ENCODE measurements around the gene ERICH6.
A peak's percentile ranks its signal among the peaks of the same experiment; 100 is the strongest.

The ERICH6 gene

DNA sequence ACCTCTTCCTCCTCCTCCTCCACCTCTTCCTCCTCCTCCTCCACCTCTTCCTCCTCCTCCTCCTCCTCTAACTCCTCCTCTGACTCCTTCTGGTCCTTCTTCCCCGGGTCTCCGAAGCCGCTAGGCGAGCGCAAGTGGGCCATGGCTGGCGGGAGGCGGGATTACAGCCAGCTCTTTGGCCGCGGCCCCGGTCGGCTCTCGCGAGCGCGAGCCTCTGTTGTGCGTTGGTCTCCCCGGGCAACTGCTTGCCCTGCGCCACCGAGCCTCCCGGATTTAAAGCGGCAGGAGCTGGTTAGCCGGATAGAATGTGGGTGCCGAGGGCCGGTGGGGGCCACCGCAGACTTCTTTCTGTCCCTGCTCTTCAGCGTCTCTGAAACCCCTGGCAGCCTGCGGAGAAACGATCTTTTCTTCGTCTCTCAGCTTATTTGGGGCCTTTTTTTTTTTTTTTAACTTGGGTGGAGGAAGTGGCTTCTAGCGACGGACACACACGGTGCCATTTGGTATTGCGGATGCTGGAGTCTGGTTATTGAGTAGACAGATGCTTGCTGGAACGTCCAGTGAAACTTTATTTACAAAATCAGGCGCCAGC lies at the start of gene ERICH6:
Gene ERICH6, minus strand, starts transcription at position 165 of the 589 bp plus-strand sequence. Its CDS starts 22 bp downstream, at position 143.
- Histone ChIP-seq H3K36me3 (ENCODE audit: control insufficient read depth in 2 of 2, insufficient read depth in 2 of 2, low read length in 2 of 2) (no peaks in the 10 kb centered on the region), H3K9me3 (ENCODE audit: control insufficient read depth in 2 of 2, low read length in 2 of 2) (no peaks in the 10 kb centered on the region), H3K27ac (ENCODE audit: low read depth in 2 of 2, low read length in 2 of 2) (peak within 1 kb of the TSS; percentile 70 to 72)

GRCh38 chr3:150751781-150752263 lies 48.1 kb upstream of the ERICH6 start:
- no peaks in the 10 kb centered on the region for H3K36me3 ChIP-seq (ENCODE audit: control insufficient read depth in 2 of 2, insufficient read depth in 2 of 2, low read length in 2 of 2)
- peak overlapping the region; percentile 56 to 87 for H3K27ac ChIP-seq (ENCODE audit: low read depth in 2 of 2, low read length in 2 of 2)
- no peaks in the 10 kb centered on the region for H3K27me3 ChIP-seq (ENCODE audit: control insufficient read depth in 2 of 2, insufficient read depth in 2 of 2, low read length in 2 of 2)
- peaks cover 44 to 62% of the 10 kb centered on the region in 2 donors for H3K4me1 ChIP-seq (ENCODE audit: control insufficient read depth in 2 of 2, insufficient read depth in 2 of 2, low read length in 2 of 2)
- no peaks in the 10 kb centered on the region for H3K9me3 ChIP-seq (ENCODE audit: control insufficient read depth in 2 of 2, low read length in 2 of 2)
- H3K4me3 ChIP-seq (ENCODE audit: low read length in 2 of 2): no peak overlapping the region
- H3K9ac ChIP-seq (ENCODE audit: low read depth in 1 of 2, low read length in 2 of 2): peak overlapping the region in 1 of 2 donors; percentile 27

More for the DNA sequence above, at the start of gene ERICH6:
- Histone ChIP-seq H3K4me1 (ENCODE audit: control insufficient read depth in 2 of 2, insufficient read depth in 2 of 2, low read length in 2 of 2) (peaks cover 2 to 12% of the 10 kb centered on the region in 2 donors), H3K27me3 (ENCODE audit: control insufficient read depth in 2 of 2, insufficient read depth in 2 of 2, low read length in 2 of 2) (no peaks in the 10 kb centered on the region), H3K4me3 (ENCODE audit: low read length in 2 of 2) (peak within 1 kb of the TSS; percentile 89 to 92), H3K9ac (ENCODE audit: low read depth in 1 of 2, low read length in 2 of 2) (peak within 1 kb of the TSS; percentile 77 to 81)

DNA sequence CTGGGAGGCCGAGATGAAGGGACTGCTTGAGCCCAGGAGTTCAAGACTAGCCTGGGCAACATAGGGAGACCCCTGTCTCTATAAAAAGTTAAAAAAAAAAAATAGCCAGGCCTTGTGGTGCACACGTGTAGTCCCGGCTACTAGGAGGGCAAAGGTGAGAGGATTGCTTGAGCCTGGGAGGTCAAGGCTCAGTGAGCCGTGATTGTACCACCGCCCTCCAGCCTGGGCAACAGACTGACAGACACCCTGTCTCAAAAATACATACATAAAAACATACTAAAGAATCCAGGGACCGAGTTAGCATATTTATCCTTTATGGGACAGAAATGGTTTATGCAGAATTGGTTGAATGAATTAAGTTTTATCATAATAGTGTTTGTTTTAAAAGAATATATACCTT lies 45.5 kb upstream of the ERICH6 start:
- Histone ChIP-seq H3K9ac (ENCODE audit: low read depth in 1 of 2, low read length in 2 of 2) (no peak overlapping the region), H3K4me1 (ENCODE audit: control insufficient read depth in 2 of 2, insufficient read depth in 2 of 2, low read length in 2 of 2) (peaks cover 51 to 60% of the 10 kb centered on the region in 2 donors), H3K36me3 (ENCODE audit: control insufficient read depth in 2 of 2, insufficient read depth in 2 of 2, low read length in 2 of 2) (no peaks in the 10 kb centered on the region), H3K4me3 (ENCODE audit: low read length in 2 of 2) (no peak overlapping the region), H3K27me3 (ENCODE audit: control insufficient read depth in 2 of 2, insufficient read depth in 2 of 2, low read length in 2 of 2) (no peaks in the 10 kb centered on the region), H3K27ac (ENCODE audit: low read depth in 2 of 2, low read length in 2 of 2) (no peak overlapping the region), H3K9me3 (ENCODE audit: control insufficient read depth in 2 of 2, low read length in 2 of 2) (no peaks in the 10 kb centered on the region)

DNA sequence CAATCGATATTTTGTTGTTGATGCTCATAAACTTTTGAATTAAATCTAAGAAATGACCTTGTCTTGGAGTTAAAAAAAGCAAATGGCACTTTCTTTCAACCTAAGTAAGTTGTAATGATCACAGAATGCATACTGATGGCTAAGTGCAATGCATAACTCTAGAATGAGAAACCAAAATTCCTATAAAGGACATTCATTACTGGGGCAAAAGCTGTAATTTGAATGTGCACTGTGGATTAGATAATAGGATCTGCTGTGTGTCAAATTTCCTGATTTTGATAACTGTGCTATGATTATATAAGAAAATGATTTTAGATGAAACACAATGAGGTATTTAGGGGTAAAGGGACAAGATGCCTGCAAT lies 44.9 kb upstream of the ERICH6 start:
- Histone ChIP-seq H3K36me3 (ENCODE audit: control insufficient read depth in 2 of 2, insufficient read depth in 2 of 2, low read length in 2 of 2) (no peaks in the 10 kb centered on the region), H3K27ac (ENCODE audit: low read depth in 2 of 2, low read length in 2 of 2) (no peak overlapping the region), H3K4me3 (ENCODE audit: low read length in 2 of 2) (no peak overlapping the region), H3K27me3 (ENCODE audit: control insufficient read depth in 2 of 2, insufficient read depth in 2 of 2, low read length in 2 of 2) (no peaks in the 10 kb centered on the region), H3K9ac (ENCODE audit: low read depth in 1 of 2, low read length in 2 of 2) (no peak overlapping the region), H3K9me3 (ENCODE audit: control insufficient read depth in 2 of 2, low read length in 2 of 2) (no peaks in the 10 kb centered on the region), H3K4me1 (ENCODE audit: control insufficient read depth in 2 of 2, insufficient read depth in 2 of 2, low read length in 2 of 2) (peaks cover 51 to 59% of the 10 kb centered on the region in 2 donors)

- Histone ChIP-seq H3K9me3 (ENCODE audit: control insufficient read depth in 2 of 2, low read length in 2 of 2) (no peaks in the 10 kb centered on the region), H3K36me3 (ENCODE audit: control insufficient read depth in 2 of 2, insufficient read depth in 2 of 2, low read length in 2 of 2) (no peaks in the 10 kb centered on the region), H3K4me3 (ENCODE audit: low read length in 2 of 2) (no peak overlapping the region), H3K27me3 (ENCODE audit: control insufficient read depth in 2 of 2, insufficient read depth in 2 of 2, low read length in 2 of 2) (no peaks in the 10 kb centered on the region), H3K9ac (ENCODE audit: low read depth in 1 of 2, low read length in 2 of 2) (no peak overlapping the region), H3K27ac (ENCODE audit: low read depth in 2 of 2, low read length in 2 of 2) (no peak overlapping the region), H3K4me1 (ENCODE audit: control insufficient read depth in 2 of 2, insufficient read depth in 2 of 2, low read length in 2 of 2) (peaks cover 51 to 57% of the 10 kb centered on the region in 2 donors)
These were observed 44.4 kb upstream of the ERICH6 start for GRCh38 chr3:150747886-150748683.

DNA sequence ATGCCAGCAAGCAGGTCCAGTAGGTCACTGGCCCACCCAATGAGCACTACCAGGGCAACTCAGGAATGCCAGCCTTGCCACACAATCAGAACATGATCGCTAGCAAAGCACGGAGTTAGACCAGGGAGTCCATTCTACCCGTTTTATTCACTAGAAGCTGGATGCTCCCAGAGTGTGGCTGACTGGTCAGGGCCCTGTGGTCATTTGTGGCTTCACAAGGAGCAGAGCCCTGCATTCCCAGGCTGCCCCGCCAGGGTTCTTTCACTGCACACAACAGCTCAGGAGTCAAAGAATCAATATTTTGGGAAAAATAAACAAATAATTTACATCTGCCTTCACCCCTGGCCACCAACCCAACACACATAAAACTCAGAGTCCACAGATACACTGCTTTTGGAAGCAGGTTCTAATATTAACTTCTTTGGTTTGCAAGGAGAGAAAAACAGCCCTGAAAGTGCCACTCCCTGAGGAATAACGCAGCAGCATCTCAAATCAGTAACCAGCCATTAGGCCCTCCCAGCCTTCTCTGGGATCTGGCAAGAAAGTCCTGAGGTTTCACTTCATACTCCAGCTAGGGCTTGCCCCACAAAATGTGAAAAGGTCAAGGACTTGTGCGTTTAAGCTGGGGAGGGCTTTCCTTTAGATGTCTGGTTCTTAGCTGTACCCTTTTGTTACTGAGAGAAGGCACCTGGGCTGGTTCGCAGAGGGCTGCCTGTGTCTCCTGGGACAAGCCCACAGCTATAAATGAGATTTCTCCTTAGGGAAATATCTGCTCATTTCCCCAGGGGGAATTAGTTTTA lies 43.3 kb upstream of the ERICH6 start:
- Histone ChIP-seq H3K9ac (ENCODE audit: low read depth in 1 of 2, low read length in 2 of 2) (no peak overlapping the region), H3K36me3 (ENCODE audit: control insufficient read depth in 2 of 2, insufficient read depth in 2 of 2, low read length in 2 of 2) (peaks cover 0 to 6% of the 10 kb centered on the region in 2 donors), H3K4me1 (ENCODE audit: control insufficient read depth in 2 of 2, insufficient read depth in 2 of 2, low read length in 2 of 2) (peaks cover 42 to 49% of the 10 kb centered on the region in 2 donors), H3K9me3 (ENCODE audit: control insufficient read depth in 2 of 2, low read length in 2 of 2) (no peaks in the 10 kb centered on the region), H3K4me3 (ENCODE audit: low read length in 2 of 2) (no peak overlapping the region), H3K27me3 (ENCODE audit: control insufficient read depth in 2 of 2, insufficient read depth in 2 of 2, low read length in 2 of 2) (no peaks in the 10 kb centered on the region), H3K27ac (ENCODE audit: low read depth in 2 of 2, low read length in 2 of 2) (no peak overlapping the region)

GRCh38 chr3:150745832-150746231 lies 42.1 kb upstream of the ERICH6 start:
- H3K4me3 ChIP-seq (ENCODE audit: low read length in 2 of 2): no peak overlapping the region
- H3K36me3 ChIP-seq (ENCODE audit: control insufficient read depth in 2 of 2, insufficient read depth in 2 of 2, low read length in 2 of 2): peaks cover 0 to 10% of the 10 kb centered on the region in 2 donors
- no peaks in the 10 kb centered on the region for H3K27me3 ChIP-seq (ENCODE audit: control insufficient read depth in 2 of 2, insufficient read depth in 2 of 2, low read length in 2 of 2)
- H3K9ac ChIP-seq (ENCODE audit: low read depth in 1 of 2, low read length in 2 of 2): no peak overlapping the region
- peaks cover 31 to 37% of the 10 kb centered on the region in 2 donors for H3K4me1 ChIP-seq (ENCODE audit: control insufficient read depth in 2 of 2, insufficient read depth in 2 of 2, low read length in 2 of 2)
- no peaks in the 10 kb centered on the region for H3K9me3 ChIP-seq (ENCODE audit: control insufficient read depth in 2 of 2, low read length in 2 of 2)
- H3K27ac ChIP-seq (ENCODE audit: low read depth in 2 of 2, low read length in 2 of 2): no peak overlapping the region

GRCh38 chr3:150744919-150745211 lies 41.1 kb upstream of the ERICH6 start:
- Histone ChIP-seq H3K4me1 (ENCODE audit: control insufficient read depth in 2 of 2, insufficient read depth in 2 of 2, low read length in 2 of 2) (peaks cover 24 to 29% of the 10 kb centered on the region in 2 donors), H3K36me3 (ENCODE audit: control insufficient read depth in 2 of 2, insufficient read depth in 2 of 2, low read length in 2 of 2) (peaks cover 0 to 10% of the 10 kb centered on the region in 2 donors), H3K27ac (ENCODE audit: low read depth in 2 of 2, low read length in 2 of 2) (no peak overlapping the region), H3K27me3 (ENCODE audit: control insufficient read depth in 2 of 2, insufficient read depth in 2 of 2, low read length in 2 of 2) (no peaks in the 10 kb centered on the region), H3K9me3 (ENCODE audit: control insufficient read depth in 2 of 2, low read length in 2 of 2) (no peaks in the 10 kb centered on the region), H3K4me3 (ENCODE audit: low read length in 2 of 2) (no peak overlapping the region), H3K9ac (ENCODE audit: low read depth in 1 of 2, low read length in 2 of 2) (no peak overlapping the region)

DNA sequence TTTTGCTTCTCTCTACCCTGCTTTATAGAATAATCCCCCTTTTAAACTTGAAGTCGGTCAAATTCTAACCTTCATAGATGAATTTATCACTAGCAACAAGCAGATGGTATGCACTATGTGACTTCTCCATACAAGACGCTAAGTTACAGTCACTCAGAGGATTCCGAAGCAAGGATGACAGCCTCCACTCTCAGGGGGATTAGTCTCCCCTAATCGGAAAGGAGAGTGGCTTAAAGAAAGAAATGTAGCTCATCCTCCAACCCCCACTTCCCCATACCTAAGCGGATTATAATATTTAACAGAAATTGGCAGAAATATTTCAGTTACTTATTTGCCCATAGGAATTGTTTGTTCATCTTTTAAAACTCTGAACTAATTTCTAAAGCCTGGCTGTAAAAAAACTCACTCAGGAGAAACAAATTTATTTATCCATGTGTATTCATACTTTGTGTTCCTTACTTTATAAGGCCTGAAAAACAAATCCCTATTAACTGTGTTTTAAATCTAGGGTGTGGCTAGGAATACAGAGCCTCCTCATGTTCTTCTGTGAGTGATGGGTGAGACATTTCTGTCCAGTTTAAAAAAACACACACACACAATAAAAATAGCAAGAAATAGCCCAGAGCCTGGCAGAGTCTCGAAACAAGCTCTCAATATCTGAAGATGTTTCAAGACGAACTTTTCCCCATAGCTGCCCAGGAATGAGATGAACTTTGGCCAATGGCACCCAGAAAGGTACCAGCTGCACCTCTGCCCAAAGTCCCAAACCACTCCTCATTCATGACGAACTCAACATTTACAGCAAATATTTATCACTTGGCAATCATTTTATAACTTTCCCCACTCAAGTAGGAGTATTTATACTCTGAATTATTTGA lies 40.6 kb upstream of the ERICH6 start:
- no peaks in the 10 kb centered on the region for H3K9me3 ChIP-seq (ENCODE audit: control insufficient read depth in 2 of 2, low read length in 2 of 2)
- no peak overlapping the region for H3K9ac ChIP-seq (ENCODE audit: low read depth in 1 of 2, low read length in 2 of 2)
- H3K27ac ChIP-seq (ENCODE audit: low read depth in 2 of 2, low read length in 2 of 2): no peak overlapping the region
- H3K4me3 ChIP-seq (ENCODE audit: low read length in 2 of 2): no peak overlapping the region
- peaks cover 0 to 10% of the 10 kb centered on the region in 2 donors for H3K36me3 ChIP-seq (ENCODE audit: control insufficient read depth in 2 of 2, insufficient read depth in 2 of 2, low read length in 2 of 2)
- peaks cover 21 to 23% of the 10 kb centered on the region in 2 donors for H3K4me1 ChIP-seq (ENCODE audit: control insufficient read depth in 2 of 2, insufficient read depth in 2 of 2, low read length in 2 of 2)
- no peaks in the 10 kb centered on the region for H3K27me3 ChIP-seq (ENCODE audit: control insufficient read depth in 2 of 2, insufficient read depth in 2 of 2, low read length in 2 of 2)
